HTERT RPE-1 (cell line): ENCODE measurements around the gene TMC1.

Source experiments
- in situ Hi-C: fragments of 300-500 bp; cut with MboI; formaldehyde crosslinking; loops from 4 replicates; pipeline ENCODE4 v1.14.3; 2020; ENCODE audit warnings: low sequenced_read_pairs

The TMC1 gene

DNA sequence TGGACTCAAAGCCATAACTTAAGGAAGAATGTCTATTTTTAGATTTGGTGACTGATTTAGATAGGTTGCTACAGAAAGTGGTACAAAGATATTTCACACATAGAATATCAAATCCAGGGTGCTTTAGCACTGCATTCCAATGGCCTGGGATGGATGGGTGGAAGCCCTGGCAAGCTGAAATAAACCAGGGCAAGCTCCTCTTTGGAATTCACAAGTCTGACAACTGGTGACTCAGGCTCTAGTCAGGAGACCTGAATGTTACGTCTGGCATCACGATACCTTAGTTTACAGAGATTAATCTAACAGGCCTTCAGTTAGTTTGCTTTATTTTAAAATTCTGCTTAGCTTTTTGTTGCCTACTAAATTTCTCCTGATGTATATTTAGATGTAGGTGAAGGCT lies 144.0 kb downstream of the TMC1 start:
- in situ Hi-C loops: no loop called here

DNA sequence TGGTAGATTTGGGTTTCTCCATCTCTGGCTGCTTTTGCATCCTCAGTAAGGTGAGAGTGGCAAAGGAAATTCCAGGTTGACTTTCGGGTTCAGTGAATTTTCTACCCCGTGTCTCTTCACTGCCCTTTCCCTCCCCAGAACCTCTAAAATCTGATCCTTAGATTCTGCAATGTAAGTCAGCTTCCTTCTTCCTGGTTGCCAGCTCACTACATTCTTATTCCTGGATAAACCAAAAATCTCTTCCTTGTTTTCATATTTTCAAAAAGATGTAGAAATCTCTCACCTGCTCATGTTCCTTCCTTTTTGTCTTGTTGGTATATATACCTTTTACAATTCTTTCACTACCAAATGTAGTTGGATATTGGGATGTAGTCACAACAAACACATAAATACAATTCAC lies 145.8 kb downstream of the TMC1 start:
- in situ Hi-C loops: no loop called here

DNA sequence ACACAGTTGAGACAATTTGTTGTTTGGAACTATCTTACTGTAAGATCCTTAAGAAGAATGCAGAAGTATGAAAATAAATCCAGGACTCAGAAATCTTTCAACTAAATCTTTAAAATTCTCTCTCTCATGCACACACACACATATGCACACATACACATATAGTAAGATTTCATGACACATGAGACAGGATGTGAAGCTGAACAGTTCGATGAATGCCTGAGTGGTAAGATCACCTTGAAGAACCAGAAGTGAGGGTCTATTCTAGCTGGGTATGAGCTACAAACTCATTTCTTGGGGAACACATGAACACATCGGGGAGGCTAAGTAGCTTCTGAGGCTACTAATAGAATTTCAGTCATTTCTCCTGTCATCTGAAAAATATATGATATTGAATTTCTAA lies 153.6 kb downstream of the TMC1 start:
- in situ Hi-C loops: no loop called here

DNA sequence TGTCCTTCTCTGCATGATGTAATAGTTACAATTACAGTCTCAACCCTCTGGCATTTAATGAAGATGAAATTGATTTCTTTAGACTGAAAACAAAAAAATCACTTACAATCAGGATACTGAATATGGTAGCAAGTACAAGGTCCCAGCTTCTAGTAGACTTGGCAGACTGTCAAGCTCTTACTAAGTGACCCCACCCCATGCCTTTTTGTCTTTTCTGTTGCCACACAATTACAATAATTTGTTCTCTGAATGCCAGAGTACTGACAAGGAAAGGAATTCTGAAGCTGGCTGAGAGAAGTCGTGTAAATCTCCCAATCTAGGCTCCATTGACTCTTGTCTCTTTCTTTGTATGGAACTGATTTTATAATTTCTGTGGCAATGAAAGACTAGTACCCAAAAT lies 154.2 kb downstream of the TMC1 start:
- in situ Hi-C loops: no loop called here

DNA sequence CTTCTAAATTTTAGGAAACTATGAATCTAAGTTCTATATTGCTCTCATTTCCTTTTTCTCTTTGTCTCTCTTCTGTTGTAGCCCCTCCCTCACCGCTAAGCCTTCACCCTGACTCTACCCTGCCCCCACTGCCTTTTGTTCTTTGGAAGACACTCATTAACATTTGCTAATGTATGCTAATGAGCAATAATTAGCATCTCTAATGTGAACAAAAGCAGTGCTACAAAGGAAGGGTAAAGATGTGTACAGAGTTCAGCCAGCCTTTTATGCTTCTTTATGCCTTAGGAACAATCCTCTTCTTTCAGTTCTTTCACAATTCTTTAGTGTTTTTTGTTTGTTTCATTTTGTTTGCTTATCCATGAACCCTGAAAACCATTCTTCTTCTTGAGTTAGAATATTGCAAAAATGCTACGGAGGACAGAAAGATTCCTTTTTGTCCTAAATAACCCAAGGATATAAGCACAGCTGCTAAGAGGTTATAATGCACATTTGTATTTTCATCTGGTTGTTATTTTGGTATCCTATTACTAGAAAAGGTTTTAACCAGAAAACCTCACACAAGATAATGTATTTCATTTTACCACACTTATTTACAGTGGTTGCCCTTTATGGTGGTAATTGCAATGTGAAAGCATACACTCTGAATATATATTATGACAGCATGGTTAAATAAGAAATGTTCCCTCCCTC lies 159.3 kb downstream of the TMC1 start:
- in situ Hi-C loops: no loop called here

DNA sequence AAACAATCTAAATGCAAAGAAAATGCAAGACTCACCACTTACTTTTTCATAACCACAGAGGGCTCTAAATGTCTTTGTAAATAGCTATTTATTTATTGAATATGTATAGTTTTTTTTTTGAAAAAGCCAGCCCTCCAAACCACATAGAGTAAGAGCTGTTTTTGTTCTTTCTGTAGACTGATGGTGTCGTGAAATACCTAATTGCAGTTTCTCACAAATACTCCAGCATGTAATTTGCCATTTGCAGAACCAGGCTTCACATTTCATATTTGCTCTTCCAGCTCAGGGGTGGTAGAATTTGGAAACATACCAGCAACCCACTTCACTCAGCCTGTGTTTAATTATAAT lies 159.8 kb downstream of the TMC1 start:
- in situ Hi-C loops: no loop called here

DNA sequence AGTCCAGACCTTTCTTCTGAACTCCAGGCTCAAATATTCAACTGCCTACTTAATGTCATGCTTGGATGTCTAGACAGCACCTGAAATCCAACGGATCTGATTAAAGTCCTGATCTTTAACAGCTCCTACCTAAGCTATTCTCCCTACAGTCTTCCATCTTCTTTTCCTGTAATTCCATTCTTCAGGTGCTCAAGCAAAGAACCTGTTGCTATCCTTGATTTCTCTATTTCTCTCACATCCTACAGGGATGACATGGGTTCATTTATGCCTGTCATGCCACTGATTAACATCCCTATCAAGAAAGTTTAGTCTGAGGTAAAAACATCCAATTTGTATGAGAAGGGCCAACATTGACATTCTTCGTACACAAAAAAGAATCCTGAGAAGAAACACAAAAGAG lies 163.2 kb downstream of the TMC1 start:
- in situ Hi-C loops: no loop called here

DNA sequence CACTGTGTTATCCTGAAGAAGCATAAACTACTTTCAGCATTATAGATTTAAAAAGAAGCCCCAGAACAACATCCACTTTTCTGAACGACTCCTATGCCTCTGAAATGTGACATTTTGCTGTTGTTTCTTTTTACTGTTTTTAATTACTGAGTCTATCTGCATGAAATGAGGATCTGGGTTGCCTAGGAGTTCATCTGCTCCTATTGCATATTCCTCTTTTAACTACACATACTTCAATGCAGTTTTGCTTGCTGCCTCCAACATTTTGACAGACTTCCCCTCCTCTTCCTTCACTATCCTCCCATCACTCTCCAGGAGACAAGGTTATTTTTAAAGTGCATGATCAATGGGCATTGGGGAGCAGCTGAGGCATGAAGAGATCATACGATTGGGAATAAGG lies 164.5 kb downstream of the TMC1 start:
- in situ Hi-C loops: no loop called here

DNA sequence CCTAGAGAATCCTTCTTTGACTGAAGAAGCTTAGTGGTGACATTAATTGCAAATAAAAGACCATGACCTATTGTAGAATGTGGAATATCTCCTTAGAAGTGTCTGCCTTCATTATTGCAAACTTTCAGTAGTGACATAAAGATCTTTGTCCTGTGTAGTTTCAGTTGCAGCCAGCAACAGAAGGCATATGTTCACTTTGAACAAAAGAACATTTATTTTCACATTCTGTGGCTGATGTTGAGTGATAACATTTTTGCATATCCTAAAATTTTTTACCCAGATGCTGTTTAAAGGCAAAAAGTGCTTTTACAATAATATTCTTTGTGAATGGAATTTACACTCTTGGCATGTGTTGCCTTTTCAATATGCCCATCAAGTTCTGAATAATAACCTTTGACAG lies 165.9 kb downstream of the TMC1 start:
- in situ Hi-C loops: no loop called here

DNA sequence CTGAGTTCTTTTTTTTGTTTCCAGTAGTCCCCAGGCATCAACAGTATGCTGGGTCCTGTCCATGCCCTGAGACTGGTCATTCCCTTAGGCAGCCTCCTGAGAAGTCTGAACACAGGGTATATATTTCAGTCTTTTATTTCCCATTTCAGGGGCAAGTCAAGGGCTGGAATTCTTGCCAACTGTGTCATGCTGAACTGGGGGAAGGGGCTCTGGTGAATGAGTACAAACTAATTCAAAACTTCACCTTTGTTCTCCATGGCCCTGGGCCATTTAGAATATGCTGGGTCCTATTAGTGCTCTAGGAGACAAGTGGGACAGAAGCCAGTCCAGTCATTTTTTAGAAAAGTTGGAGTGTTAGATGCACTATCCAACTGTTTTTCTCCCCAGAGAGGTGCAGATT lies 170.3 kb downstream of the TMC1 start:
- in situ Hi-C loops: no loop called here

DNA sequence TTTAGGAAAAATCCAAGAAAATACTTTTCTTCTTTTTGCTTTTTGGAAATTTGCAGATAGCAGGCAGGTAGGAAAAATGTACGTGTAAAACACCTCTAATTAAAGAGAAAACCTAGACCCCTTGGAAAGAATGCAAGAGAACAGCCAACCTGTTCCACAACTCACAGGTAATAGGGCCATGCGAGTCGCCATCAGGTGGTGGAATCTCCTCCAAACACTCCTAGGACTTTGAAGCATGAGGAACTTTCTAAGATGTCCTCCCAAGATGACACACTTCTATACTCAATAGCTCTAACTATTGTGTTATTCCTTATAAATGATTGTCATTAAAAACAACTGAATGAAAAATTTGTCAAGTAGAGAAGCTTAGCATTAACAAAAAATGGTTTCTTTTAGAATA lies 174.0 kb downstream of the TMC1 start:
- in situ Hi-C loops: no loop called here

DNA sequence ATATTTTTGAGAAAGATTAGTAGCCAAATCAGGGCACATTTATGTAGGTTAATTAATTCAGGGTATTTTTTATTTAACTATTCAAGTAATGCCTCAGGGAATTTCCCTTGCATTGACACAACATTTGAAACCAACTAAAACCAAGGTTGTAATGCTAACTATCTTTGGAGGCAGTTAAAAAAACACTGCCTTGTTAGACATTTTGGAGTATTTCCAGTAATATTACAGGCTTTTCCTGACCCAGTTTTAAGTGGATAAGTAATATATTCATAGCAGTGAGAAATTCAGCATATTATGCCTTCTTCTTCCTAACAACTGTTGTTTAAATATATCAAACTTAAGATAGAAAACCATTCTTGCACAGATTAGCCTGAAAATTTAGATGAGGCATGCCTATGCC lies 175.1 kb downstream of the TMC1 start:
- in situ Hi-C loops: no loop called here

DNA sequence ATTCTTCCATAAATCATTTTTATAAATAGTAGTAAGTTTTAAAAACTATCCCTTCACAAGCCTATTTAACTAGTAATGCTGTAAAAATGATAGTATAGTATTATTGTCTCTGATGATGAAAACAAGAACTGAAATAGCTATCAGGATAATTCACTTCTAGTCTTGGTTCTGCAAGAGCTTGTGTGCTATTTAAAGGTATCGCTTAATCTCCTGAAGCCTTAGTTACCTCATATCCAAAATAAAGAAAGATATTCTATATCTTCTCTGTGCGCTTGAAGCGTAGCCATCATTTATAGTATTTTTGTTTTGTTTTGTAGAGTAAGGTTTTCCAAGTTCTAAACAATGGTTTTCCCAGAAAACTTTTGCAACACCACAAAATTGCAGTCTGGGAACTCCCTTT lies 180.1 kb downstream of the TMC1 start:
- in situ Hi-C loops: no loop called here

DNA sequence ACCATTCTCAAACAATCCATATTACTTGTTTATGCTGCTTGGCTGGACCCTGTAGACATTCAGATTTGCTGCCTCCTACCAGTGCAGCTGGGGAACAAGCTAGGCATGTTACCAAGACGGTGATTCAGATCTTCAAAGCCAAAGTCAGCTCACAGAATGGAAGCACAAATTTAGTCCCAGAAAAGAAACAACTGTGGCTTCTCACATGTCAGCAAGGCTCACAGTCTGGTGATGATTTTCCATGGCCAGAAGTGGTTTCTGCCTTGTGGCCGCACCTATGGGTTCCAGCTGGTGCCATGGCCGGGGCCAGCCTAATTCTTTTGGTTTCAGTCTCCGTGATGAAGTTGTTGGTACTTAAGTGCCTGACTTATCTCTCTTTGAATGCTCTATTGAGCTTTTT lies 182.2 kb downstream of the TMC1 start:
- in situ Hi-C loops: no loop called here

DNA sequence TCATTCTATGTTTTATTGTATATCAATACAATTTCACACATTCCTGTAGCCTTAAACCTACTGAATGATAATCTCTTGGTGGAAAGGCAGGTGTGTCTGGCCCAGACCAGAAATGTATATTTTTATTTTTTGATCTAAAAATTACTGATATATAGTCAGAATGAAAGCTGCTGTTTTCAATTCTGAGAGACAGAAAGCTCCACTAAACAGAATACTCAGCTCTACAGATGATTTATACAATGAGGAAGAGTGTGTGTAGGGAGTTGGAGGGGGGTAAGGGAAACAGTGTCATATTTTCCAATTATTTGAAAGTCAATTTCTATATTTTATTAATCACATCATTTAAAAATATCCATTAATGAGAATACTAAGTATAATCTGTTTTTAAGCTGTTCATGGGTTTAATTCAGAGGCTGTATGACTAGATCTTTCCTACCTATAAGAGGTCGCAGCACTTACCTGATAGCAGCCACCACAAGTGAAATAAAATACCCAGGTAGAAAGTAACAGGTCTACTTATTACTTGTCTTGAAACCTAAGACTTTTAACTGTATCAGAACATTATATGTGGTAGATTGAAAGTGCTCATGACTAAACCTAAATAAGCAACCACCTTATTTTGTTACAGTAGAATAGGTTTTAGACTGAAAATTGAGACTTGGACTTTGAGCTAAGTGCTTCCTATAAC lies 183.4 kb downstream of the TMC1 start:
- in situ Hi-C loops: no loop called here

DNA sequence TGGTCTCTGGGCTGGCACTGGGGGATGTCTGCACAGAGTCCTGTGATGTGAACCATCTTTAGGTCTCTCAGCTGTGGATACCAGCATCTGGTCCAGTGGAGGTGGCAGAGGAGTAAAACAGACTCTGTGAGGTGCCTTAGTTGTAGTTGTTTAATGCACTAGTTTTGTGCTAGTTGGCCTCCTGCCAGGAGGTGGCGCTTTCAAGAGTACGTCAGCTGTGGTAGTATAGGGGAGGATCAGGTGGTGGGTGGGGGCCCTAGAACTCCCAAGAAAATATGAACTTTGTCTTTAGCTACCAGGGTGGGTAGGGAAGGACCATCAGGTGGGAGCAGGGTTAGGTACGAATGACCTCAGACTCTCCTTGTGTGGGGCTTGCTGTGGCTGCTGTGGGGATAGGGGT lies 197.1 kb downstream of the TMC1 start:
- in situ Hi-C loops: no loop called here

DNA sequence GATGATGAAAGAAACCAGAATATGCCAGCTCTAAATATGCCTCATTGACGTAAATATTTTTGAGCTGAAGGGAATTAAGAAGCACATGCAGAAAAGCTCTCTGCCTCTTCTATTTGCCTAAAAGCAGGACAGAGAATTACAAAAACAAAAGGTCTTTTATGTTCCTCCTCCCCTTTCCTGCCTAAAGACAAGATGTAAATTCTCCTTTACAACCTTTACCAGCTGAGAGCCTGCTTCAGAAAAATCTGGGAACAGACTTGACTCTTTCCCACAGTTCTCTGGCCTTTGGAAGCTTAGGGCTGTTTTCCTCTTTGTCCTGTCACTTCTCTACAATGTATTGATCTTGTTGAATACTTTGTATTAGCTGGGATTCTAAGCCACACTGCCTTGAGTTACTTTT lies 199.7 kb downstream of the TMC1 start:
- in situ Hi-C loops: no loop called here

DNA sequence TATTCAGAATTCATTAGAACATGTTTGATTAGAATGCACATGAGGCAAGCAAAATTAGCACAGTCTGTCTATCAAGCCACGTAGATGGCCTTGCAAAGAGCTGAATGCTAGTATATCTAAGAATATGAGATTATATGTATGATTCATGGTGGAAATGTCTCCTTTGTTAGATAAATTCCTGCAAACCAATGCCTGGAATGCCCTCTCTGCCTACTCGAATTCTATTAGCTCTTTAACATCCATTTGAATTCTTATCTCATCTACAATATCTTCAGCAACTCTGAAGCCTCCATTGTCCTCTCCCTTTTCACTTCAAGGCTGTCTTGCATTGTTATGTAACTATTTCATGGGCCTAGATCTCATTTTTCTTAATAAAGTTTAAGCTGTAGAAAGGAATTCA lies 205.5 kb downstream of the TMC1 start:
- in situ Hi-C loops: no loop called here

DNA sequence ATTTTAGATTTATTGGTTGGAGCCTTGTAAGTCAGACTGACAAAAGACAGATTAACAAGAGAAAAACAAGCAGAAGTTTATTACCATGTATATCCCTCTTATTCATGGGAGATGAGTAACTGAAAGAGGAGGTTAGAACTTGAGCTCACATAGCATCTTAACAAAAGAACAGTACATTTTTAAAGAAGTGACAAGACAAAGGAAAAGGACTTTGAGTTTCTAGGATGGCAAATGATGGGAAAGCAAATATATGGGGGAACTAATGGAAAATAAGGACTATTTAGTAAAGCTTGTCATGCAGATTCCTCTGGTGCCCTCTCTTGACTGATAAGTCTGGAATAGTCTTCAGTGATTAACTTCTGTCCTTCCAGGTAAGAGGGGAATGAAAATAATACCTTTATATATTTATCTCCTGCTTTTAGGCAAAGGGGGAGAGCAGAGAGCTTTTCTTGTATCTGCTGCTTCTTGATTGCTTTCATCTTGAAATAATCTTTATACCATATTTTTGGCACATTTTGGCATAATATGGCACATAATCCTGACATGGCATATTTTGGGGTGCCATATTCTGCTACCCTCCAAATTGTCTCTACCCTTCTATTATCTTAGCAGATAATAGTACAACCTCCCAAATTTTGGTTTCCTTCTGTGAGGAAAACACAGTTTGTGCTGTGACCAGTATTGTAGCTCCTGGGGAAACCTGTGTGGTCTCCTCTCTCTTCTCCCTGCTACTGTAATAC lies 206.8 kb downstream of the TMC1 start:
- in situ Hi-C loops: no loop called here

DNA sequence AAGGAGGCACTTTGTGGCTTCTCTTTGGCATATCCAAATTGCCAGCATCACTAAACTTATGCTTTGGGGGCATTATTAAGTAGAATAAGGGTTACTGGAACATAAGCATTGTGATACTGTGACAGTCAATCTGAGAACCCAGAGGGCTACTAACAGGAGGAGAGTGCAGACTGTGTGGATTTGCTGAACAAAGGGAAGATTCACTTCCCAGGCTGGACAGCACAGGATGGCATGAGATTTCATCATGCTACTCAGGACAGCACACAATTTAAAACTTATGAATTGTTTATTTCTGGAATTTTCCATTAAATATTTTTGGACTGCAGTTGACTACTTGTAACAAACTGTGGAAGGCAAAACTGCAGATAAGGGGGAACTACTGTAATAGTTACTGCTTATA lies 212.5 kb downstream of the TMC1 start:
- in situ Hi-C loops: no loop called here

DNA sequence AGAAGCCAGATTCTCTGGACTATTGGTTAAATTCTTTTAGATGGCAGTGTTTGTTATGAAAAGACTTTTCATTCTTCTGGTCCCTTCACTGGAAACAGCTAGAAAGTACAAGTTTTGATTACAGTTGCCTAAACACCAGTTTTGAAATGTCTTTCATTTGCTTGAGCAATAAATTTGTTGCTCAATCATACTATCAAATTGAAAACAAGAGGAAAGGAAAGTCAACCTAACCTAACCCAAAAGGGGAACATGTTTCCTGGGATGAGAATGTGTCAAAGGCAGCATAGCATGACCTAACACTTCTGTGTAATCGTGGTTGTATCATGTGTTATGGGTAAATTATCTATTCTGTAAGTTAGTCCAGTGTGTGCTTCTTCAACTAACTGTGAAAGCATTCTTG lies 213.2 kb downstream of the TMC1 start:
- in situ Hi-C loops: no loop called here

DNA sequence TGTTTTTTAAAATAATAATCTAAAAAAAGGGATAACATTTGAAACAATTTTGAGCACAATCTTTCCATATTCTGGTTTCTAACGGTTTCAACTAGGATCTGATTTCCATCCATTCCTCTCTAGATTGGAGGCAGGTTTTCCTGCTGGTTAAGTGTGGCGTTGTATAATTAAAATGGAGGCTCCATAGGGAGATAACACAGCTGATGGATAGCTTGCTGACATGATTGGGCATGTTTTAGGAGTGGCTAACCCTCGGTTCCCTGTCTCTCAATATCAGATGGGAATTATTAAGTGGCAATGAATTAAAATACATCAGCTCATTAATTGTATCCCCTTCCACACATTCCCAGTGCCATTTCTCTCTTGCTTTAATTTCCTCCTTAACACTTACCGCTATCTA lies 222.4 kb downstream of the TMC1 start:
- in situ Hi-C loops: no loop called here
